ENCODE results near the gene NDUFB6.

GRCh38 chr9:32590476-32590875 is 17.5 kb upstream of the NDUFB6 start:
- TF ChIP-seq, protein P1, sequence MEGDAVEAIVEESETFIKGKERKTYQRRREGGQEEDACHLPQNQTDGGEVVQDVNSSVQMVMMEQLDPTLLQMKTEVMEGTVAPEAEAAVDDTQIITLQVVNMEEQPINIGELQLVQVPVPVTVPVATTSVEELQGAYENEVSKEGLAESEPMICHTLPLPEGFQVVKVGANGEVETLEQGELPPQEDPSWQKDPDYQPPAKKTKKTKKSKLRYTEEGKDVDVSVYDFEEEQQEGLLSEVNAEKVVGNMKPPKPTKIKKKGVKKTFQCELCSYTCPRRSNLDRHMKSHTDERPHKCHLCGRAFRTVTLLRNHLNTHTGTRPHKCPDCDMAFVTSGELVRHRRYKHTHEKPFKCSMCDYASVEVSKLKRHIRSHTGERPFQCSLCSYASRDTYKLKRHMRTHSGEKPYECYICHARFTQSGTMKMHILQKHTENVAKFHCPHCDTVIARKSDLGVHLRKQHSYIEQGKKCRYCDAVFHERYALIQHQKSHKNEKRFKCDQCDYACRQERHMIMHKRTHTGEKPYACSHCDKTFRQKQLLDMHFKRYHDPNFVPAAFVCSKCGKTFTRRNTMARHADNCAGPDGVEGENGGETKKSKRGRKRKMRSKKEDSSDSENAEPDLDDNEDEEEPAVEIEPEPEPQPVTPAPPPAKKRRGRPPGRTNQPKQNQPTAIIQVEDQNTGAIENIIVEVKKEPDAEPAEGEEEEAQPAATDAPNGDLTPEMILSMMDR (IDR thresholded peaks at IDR 0.05): no peak
- TF ChIP-seq ESRRA (CRISPR knock-in tag; IDR thresholded peaks at IDR 0.05; ENCODE audit: borderline replicate concordance) (no peak), IRF2 (CRISPR knock-in tag; IDR thresholded peaks at IDR 0.05; ENCODE audit: borderline replicate concordance, low read depth) (no peak), FOXK1 (CRISPR knock-in tag; IDR thresholded peaks at IDR 0.05) (no peak), CREB1 (CRISPR knock-in tag; IDR thresholded peaks at IDR 0.05) (no peak), NR1H2 (CRISPR knock-in tag; IDR thresholded peaks at IDR 0.05) (no peak), NR3C1 (CRISPR knock-in tag; conservative IDR thresholded peaks at IDR 0.05; ENCODE audit: low read depth) (no peak), TP53 (CRISPR knock-in tag; IDR thresholded peaks at IDR 0.05) (no peak), ZNF263 (CRISPR knock-in tag; IDR thresholded peaks at IDR 0.05; ENCODE audit: low read depth) (no peak), NFYB (CRISPR knock-in tag; conservative IDR thresholded peaks at IDR 0.05; ENCODE audit: low read depth) (no peak)
- TF ChIP-seq, protein P2, sequence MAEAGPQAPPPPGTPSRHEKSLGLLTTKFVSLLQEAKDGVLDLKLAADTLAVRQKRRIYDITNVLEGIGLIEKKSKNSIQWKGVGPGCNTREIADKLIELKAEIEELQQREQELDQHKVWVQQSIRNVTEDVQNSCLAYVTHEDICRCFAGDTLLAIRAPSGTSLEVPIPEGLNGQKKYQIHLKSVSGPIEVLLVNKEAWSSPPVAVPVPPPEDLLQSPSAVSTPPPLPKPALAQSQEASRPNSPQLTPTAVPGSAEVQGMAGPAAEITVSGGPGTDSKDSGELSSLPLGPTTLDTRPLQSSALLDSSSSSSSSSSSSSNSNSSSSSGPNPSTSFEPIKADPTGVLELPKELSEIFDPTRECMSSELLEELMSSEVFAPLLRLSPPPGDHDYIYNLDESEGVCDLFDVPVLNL (CRISPR knock-in tag; IDR thresholded peaks at IDR 0.05; ENCODE audit: borderline replicate concordance, low read depth): no peak
- TF ChIP-seq, protein P3, sequence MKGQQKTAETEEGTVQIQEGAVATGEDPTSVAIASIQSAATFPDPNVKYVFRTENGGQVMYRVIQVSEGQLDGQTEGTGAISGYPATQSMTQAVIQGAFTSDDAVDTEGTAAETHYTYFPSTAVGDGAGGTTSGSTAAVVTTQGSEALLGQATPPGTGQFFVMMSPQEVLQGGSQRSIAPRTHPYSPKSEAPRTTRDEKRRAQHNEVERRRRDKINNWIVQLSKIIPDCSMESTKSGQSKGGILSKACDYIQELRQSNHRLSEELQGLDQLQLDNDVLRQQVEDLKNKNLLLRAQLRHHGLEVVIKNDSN (CRISPR knock-in tag; IDR thresholded peaks at IDR 0.05): no peak
- TF ChIP-seq, protein P4, sequence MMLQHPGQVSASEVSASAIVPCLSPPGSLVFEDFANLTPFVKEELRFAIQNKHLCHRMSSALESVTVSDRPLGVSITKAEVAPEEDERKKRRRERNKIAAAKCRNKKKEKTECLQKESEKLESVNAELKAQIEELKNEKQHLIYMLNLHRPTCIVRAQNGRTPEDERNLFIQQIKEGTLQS (CRISPR knock-in tag; conservative IDR thresholded peaks at IDR 0.05): no peak

Data from WTC11 (cell line).